Measurements from ENCODE around the gene TXNDC11. TPM values are rescaled to one million over a fixed set of nuclear protein-coding genes. Genes with fewer than 3 reads are reported as not detected.

TXNDC11 gene
- total and polyA plus RNA-seq, 9 of the 15 experiments (the other 6 are each of a cell fraction or from before 2014, with no cell fraction given): 0.66 to 32.6 (median 26.2) TPM

DNA sequence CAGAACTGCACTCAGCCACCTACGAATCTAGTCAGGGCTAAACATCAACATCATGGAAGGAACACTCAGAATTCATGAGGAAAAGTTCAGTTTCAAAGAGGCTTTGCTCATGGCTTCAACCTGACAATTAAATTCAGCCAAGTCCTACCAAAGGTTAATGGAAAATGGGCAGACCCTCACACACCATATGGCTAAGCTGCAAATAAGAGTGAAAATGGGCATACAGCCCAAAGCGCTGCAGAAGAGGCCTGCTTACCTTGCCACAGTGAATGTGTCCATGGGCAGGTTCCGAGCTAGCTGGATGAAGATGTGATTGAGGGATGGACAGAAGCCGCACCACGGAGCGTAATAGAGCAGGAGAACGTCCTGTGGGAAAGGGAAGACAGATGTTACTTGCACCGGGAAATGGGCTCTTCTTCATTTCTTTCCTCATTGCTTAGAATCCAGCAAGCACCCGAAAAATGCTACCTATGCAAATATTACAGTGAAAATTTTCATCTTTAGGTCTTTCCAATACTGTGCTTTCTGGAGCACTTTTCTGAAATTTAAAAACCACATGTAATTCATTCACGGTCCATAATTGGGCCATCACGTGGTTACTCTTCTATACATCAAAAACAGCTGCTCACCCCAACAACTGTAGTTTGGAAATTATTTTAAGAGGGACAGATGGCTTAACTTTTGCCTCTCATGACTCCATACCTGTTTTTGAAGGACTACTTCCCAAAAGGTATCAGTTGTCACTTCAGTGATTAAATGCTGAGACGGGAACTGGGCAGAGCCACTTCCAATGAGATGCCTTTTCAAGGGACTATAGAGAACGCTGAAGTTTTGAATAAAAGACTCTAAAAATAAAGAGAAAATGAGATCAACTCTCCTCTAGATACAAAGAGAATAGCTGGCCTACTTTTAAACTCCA is 54.8 kb downstream of the TXNDC11 start:
- no peaks in the 10 kb centered on the region for H3K9me1 ChIP-seq (ENCODE audit: control insufficient read depth, insufficient read depth, low read length)
- H3K79me2 ChIP-seq (ENCODE audit: control insufficient read depth, insufficient read depth, low read length): no peaks in the 10 kb centered on the region; the same call in 2 of the 3 replicates
- no peak overlapping the region for H3K4me3 ChIP-seq
- no peak overlapping the region for H2AFZ ChIP-seq (ENCODE audit: low read depth, low read length)
- TF ChIP-seq MAFG (tag; conservative IDR thresholded peaks at IDR 0.05): peak; percentile 26; the same call in 1 of the 2 replicates
- no peak for TF ChIP-seq RBBP5 (IDR thresholded peaks at IDR 0.05; ENCODE audit: borderline replicate concordance, insufficient read depth, low read length, poor library complexity, severe bottlenecking)
- TF ChIP-seq PPARD (CRISPR knock-in tag; IDR thresholded peaks at IDR 0.05): no peak
- TF ChIP-seq, protein P1, sequence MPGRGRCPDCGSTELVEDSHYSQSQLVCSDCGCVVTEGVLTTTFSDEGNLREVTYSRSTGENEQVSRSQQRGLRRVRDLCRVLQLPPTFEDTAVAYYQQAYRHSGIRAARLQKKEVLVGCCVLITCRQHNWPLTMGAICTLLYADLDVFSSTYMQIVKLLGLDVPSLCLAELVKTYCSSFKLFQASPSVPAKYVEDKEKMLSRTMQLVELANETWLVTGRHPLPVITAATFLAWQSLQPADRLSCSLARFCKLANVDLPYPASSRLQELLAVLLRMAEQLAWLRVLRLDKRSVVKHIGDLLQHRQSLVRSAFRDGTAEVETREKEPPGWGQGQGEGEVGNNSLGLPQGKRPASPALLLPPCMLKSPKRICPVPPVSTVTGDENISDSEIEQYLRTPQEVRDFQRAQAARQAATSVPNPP (IDR thresholded peaks at IDR 0.05; ENCODE audit: borderline replicate concordance, insufficient read depth, insufficient read length): no peak
- no peak for TF ChIP-seq TRIM28 (IDR thresholded peaks at IDR 0.05)
- no peak for TF ChIP-seq GTF2E2 (tag; IDR thresholded peaks at IDR 0.05)
- no peak for TF ChIP-seq FOS (IDR thresholded peaks at IDR 0.05; ENCODE audit: extremely low read depth, insufficient read length)
- no peak for TF ChIP-seq NFE2L1 (tag; IDR thresholded peaks at IDR 0.05; ENCODE audit: borderline replicate concordance, low read depth)
- TF ChIP-seq YBX1 (IDR thresholded peaks at IDR 0.05): no peak
- TF ChIP-seq C11orf30 (IDR thresholded peaks at IDR 0.05; ENCODE audit: low read depth): peak; percentile 54
- no peak for TF ChIP-seq MTA2 (IDR thresholded peaks at IDR 0.05; ENCODE audit: low read depth)
- TF ChIP-seq ZNF316 (IDR thresholded peaks at IDR 0.05): peak; percentile 68
- no peaks in the 10 kb centered on the region; a peak in 1 of 5 replicates for H3K4me1 ChIP-seq (replicated peaks in 1 of 2; ENCODE audit: control insufficient read depth in 2 of 2, insufficient read depth in 2 of 2, low read length in 2 of 2)
- H3K27ac ChIP-seq (ENCODE audit: extremely low read depth, low read depth, low read length): no peak overlapping the region
- ChIA-PET POLR2A (interaction anchor here (0.6 to 2.0 kb wide), 4 partner anchors 10 to 183 kb away, joined by 4 to 9 read pairs (median 4); no protein-coding TSS in a partner anchor), CTCF (ENCODE audit: low intra/inter-chr PET ratio) (no interaction called here)
- FAIRE-seq (no peak), ATAC-seq (no peak), DNase-seq (ENCODE audit: extremely low read depth in 1 of 4, low spot score in 3 of 4) (no peak)
- H3K36me3 ChIP-seq (ENCODE audit: control insufficient read depth, insufficient read depth, low read length): peaks cover 93% of the 10 kb centered on the region
- H3K9ac ChIP-seq (ENCODE audit: insufficient read depth in 1 of 2, low read depth in 2 of 2, low read length in 2 of 2): no peak overlapping the region
- no peaks in the 10 kb centered on the region for H4K20me1 ChIP-seq (replicated peaks; ENCODE audit: control insufficient read depth, insufficient read depth, low read length)
- 88% methylated on average over 13 of the region's 13 CpGs for WGBS (ENCODE audit: insufficient coverage, low coverage, missing lambda C conversion rate)
- BruUV-seq (replicated peaks): no TSS peak
- H3K9me3 ChIP-seq (replicated peaks; ENCODE audit: control insufficient read depth, insufficient read depth, low read depth, low read length): no peaks in the 10 kb centered on the region
- in situ Hi-C loops (cut with MboI) (no loop called here), intact Hi-C loops (cut with micrococcal nuclease) (no loop called here)
- H3K27me3 ChIP-seq (ENCODE audit: control insufficient read depth in 2 of 2, insufficient read depth in 2 of 2, low read length in 2 of 2): no peaks in the 10 kb centered on the region
- H3K4me2 ChIP-seq (ENCODE audit: insufficient read depth, low read length): no peak overlapping the region
